GM19467 (cell line): ENCODE measurements around the gene TRAIP.
A peak's percentile ranks its signal among the peaks of the same experiment; 100 is the strongest.
"Not testable (repeated sequence)": the region's sequence is repeated elsewhere in the genome, so short reads cannot be mapped to it uniquely, and the experiment has no call there.

ENCODE experiments used
- ATAC-seq: cut with Tn5 transposase; IDR thresholded peaks from one replicate; pipeline ENCODE4 v1.9.1; 2021; ENCODE audit warnings: mild to moderate bottlenecking, moderate library complexity; ENCODE audit not compliant: unreplicated experiment

TRAIP gene

DNA sequence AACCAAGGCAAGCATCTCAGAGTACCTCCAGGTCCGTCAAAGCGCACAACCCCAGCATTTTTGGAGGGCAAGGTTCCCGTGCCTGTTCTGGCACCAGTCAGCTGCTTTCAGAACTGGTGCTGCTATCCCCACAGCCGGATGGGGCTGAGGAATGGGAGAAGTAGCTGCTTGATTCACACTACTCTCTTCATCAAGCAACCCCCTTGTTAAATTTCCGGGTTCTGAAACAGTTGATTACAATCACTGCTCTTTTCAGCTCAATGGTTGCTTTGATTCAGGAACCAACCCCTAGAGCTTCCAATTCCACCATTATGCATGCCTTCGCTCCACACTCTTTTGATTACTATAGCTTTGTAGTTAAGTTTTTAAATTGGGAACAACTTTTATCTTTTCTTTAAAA is 30.3 kb downstream of the TRAIP start:
- no peak for ATAC-seq

DNA sequence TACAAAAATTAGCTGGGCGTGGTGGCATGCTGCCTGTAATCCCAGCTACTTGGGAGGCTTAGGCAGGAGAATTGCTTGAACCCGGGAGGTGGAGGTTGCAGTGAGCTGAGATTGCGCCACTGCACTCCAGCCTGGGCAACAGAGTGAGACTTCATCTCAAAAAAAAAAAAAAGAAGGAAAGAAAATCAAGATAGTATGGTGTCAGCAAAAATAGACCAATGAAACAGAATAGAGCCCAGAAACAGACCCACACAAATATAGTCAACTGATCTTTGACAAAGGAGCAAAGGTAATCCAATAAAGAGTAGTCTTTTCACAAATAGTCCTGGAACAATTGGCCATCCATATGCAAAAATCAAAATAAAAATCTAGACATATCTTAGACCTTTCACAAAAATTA is 33.2 kb downstream of the TRAIP start:
- not testable (repeated sequence) for ATAC-seq

DNA sequence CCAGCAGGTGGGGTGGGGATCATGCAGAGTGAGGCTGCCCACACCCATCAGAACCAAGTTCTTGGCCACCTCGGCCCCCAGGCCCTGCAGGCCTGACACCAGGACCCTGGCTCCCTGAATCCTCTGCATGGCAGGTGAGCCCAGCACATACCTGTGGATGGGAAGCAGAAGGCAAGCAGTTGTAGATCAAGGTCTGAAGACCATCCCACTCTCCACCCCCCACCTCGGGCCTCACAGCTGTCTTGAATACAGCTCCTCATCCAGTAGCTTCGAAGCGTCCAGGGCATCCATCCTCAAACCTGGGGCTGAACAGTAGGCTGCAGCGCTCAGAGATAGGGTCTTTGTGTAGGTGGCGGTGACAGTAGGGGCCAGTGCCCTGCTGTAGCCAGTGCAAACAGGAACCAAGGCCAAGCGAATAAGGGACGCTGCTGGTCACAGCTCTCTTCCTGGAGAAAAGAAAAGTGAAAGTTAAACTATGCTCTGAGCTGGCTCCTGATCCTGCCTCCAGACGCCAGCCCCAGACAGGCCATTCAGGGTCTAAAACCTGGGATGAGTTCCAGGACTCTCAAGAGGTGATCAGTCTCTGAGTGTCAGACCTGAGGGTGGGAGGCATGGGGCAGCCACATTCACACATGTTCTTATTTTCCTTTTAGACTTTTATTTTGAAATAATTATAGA is 42.7 kb downstream of the TRAIP start, which contains the start of gene UBA7:
Gene UBA7, minus strand, starts transcription at position 457 of the 678 bp plus-strand sequence. Its CDS starts 166 bp downstream, at position 291.
- ATAC-seq: peak; percentile 62

DNA sequence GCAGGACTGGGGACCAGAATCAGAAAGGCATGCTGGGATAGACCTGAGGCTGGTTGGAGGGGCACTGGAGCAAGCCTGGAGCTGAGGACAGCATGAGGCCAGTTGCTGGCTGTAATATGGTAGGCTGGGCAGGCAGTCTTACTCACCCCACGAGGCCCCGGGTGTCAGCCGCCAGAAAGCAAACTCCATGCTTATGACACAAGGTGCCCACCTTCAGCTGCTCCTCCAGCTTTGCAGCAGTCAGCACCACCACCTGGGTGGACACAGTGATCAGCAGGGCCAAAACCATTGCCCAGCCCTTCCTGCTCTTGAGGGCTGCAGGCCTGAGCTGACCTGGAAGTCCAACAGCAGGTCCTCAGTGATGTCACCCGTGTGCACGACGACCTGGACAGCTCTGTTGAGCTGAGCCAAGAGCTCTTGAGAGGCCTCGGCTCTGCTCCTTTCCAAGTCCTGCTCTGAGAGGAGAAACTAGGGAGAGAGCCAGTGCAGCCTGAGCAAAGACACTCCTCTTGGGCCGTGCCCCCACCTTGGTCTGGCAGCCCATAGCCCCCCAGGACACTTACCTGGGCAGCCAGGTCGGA is 43.4 kb downstream of the TRAIP start:
- ATAC-seq: peak; percentile 6

DNA sequence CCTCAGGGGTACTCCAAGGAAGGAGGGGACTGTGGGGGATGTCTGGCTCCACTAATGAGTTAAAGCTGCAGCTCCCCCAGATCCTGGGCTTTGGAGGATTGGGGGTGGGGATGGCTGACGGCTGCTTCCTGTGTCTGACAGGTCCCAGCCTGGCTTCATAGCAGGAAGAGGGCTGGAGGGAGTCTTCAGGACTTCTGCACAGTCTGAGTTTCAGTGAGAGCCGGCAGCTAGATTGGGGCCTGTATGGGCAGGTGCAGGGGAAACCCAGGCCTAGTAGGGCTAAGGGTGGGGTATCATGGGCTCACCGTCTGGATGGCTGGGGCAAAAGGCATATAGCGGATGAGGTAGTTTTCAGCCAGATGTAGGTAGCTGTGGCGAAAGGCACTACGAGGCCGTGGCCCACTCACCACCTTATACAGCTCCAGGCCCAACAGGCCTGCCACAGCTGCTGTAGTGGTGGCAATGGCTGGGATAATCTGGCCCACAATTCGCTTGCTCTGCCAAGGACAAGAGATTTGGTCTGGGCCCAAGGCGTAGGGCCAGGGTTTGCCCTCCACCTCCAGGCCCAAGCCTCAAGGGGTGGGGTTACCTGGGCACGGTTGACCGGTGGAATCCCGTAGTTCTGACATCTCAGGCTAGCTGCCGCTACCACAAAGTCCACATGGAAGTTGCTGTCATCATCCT is 48.8 kb downstream of the TRAIP start:
- ATAC-seq: no peak

DNA sequence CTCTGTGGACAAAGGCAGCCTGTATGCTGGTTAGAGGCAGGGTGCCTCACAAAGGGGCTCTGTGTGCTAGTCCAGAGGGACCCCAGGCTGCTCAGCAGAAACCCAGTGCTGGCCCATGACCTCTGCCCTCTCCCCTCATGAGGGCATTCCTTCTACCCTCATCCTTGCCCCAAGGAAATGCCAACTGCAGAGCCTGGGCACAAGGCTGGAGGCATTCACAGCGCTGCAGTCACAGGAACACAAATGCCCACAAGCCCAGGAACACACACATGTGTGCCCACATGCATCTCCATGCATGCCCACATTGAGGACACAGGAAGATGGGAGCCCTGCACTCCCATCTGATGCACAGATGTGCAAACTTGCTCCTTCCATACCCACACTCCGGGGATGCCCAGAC is 49.5 kb downstream of the TRAIP start:
- ATAC-seq: no peak

DNA sequence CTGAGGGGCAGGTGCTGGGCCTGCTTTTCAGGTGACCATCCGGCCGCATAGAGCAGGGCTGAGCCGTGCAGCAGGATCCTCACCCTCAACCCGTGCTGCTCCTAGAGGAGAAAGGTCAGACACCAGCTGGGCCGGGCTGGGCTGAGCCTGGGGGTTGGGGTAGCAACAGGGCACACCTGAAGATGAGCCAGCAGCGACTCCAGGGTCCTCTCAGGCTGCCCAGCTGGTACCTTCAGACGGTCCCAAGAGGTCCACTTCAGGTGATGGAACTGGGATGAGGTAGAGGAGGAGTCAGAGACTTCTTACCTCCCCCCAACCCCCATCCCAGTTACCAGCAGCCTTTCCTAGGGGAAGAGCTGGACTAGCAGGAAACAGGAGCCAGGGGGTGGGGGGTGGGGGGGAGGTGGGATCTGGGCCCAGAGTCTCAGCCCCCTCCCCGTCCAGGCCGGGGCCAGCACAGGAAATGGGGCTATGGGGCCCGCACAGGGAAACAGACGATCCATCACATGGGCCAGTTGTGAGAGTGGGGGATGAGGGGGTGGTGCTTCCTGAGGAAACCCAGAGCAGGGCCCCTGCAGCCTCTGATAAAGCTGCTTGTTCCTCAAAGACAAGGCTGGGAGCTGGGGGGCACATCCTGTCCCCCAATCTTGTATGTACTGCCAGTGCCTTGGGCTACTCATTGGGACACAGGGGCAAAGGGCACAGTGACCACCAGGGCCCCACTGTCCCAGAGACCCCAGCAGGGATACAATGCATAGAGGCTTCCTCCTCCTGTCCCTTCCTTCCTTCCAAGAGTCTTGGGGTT is 50.3 kb downstream of the TRAIP start:
- ATAC-seq: no peak

DNA sequence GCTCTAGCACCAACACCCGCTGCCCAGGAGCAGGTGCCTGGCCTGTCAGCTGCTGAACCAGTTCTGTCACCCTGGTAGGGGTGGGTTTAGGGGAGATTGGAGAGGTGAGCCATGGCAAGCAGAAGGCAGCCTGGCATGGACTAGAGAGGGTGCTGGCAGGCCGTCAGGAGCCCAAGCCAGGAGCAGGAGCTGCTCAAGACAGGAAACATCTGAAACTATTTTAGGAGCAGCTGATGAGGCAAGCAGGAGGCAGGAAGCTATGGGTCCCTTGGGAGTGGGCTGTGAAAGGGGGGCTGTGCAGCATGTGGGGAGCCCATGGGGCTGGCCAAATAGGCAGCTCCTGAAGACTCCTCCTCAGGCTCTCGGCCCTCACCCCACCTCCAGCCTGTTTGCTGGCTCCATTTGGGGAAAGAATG is 51.0 kb downstream of the TRAIP start:
- no peak for ATAC-seq

DNA sequence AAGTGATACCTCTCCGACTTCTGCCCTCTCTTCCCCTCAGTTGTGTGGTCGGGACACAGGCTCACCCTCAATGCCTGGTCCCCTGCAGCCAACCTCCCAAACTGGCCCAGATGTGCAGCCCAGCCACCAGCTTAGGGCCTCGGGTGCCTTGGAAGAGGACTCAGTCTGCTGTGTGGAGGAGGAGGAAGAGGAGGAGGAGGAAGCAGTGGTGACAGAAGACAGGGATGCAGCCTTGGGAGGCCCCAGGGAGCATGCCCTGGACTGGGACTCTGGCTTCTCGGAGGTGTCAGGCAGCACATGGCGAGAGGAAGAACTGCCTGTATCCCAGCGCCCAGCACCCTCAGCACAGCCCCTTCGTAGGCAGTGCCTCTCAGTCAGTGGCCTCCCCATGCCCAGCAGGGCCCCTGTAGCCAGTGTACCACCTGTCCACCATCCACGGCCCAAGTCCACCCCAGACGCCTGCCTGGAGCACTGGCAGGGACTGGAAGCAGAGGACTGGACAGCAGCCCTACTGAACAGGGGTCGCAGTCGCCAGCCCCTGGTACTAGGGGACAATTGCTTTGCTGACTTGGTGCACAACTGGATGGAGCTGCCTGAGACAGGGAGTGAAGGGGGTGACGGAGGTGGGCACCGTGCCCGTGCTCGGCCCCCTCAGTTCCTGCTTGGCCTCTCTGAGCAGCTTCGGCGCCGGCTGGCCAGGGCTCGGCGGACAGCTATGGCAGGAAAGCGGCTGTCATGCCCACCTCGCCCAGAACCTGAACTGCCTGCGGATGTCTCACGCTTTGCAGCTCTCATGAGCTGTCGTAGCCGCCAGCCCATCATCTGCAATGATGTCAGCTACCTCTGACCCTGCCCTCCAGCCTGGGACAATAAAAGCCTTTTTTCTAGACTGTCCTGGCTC is 52.0 kb downstream of the TRAIP start:
- no peak for ATAC-seq

DNA sequence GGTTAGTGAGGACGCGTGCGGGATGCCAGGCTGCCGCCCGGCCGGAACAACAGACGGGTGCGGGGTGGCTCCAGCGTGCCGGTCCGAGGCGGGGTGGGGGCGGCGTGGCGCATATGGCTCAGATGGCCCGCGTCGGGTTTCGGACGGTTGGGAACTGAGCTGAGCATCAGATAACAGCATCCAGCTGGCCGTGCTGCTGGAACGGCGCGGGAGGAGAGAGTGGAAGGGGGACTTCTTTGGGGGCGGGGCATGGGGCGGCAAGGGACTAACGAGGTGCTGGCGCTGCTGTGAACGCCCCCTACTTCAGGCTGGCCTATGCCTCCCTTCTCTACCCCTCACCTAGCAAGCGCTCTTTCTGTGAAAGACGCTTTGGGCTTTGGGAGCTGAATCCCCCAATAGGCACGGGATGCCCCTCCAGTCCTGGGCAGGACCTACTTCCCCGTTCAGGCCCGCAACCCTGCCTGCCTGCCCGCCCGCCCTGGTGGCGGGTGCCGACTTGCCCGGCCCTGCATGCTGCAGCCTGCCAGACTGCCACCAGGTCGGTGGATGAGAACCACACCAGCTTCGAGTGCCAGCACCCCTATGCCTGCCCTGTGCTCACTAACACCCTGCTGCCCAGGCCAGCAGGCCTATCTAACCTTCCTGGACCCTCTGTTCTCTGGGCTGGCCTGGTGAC is 52.8 kb downstream of the TRAIP start:
- ATAC-seq: no peak

DNA sequence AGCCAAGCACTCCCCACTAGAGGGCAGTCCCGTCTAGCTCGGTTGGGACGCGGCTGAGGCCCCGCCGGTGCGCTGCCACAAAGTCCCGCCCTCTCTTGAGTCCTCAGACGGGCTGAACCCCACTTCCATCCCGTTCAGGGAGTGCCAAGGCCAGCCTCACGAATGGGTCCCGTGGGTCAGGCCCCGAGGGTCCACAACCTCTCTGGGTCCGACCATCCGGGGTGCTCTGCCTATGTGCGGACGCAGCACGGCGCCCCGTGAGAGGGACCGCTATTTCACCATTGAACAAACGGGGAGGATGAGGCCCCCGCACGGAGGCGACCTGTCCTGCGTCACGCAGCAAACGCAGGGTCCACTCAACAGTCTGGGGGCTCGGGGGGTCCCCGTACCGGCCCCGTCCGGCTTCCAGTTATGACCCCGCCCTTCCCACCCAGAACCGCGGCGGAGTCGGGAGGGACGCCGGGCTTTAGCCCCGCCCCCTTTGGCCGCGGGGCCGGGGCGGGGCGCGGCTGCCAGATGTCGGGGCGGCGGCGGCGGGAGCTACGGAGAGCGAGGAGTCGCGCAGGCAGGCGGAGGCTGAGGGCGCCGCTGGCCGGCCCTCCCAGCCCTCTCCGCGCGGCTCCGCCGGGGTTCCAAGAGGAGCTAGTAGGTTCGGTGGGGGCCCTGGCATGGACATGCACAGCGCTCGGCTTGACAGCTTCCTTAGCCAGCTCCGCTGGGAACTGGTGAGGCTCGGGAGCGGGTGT is 53.5 kb downstream of the TRAIP start, which contains the start of gene INKA1:
Gene INKA1, plus strand, starts transcription at position 543 of the 746 bp plus-strand sequence. Its CDS starts 132 bp downstream, at position 675.
- ATAC-seq: peak; percentile 50

DNA sequence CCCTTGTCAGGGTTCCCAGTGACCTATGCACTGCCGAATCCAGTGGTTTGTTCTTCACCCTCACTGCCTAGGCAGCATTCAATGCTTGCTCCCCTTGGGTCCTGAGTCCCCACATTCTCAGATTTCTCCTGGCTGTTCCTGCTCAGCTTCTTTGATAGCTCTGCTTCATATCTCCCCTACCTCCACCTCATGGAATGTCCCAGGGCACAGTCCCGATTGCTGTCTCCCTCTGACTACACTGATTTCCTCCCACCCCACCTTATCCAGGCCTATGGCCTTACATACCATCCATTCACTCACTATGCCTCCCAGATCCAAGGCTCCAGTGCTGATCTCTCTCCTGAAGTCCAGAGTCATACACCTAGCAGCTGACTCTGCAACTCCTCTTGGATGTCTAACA is 55.2 kb downstream of the TRAIP start:
- no peak for ATAC-seq

DNA sequence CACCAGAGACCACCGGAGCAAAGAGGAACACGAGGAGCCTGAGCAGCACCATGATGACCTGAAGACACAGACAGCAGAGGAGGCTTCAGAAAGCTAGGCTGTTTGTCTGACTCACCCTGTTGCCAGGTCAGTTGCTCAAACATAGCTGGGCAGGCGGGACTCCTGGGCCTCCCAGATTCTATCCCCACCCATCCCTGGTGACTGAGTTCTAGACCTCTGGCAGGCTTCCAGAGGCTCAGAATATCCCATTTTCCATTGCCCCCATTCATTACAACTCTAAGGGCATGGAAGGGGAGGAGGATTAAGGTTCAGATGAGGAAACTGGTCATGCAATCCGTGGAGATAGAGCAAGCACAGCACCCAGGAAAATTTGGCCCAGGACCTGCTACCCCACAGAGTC is 56.6 kb downstream of the TRAIP start, which contains the start of gene CDHR4:
Gene CDHR4, minus strand, starts transcription at position 113 of the 400 bp plus-strand sequence. Its CDS starts 61 bp downstream, at position 52.
- no peak for ATAC-seq

DNA sequence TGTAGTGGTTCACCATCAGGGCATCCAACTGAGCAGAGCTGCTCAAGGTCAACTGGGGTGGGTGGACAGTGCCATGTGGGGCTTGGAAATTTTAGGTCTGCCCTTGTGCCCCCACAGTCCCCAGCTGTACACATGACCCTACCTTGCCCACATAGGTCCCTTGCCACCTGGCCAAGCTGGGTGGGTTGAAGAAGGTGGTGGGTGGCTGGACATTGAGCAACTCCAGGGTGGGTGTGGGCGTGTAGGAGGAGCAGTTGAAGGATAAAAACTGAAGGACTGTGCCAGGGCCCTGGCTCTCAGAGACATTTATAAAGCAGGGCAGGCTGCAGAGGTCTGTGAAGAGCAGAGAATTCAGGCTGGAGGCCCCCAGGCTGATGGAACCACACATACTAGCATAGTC is 57.3 kb downstream of the TRAIP start:
- no peak for ATAC-seq

DNA sequence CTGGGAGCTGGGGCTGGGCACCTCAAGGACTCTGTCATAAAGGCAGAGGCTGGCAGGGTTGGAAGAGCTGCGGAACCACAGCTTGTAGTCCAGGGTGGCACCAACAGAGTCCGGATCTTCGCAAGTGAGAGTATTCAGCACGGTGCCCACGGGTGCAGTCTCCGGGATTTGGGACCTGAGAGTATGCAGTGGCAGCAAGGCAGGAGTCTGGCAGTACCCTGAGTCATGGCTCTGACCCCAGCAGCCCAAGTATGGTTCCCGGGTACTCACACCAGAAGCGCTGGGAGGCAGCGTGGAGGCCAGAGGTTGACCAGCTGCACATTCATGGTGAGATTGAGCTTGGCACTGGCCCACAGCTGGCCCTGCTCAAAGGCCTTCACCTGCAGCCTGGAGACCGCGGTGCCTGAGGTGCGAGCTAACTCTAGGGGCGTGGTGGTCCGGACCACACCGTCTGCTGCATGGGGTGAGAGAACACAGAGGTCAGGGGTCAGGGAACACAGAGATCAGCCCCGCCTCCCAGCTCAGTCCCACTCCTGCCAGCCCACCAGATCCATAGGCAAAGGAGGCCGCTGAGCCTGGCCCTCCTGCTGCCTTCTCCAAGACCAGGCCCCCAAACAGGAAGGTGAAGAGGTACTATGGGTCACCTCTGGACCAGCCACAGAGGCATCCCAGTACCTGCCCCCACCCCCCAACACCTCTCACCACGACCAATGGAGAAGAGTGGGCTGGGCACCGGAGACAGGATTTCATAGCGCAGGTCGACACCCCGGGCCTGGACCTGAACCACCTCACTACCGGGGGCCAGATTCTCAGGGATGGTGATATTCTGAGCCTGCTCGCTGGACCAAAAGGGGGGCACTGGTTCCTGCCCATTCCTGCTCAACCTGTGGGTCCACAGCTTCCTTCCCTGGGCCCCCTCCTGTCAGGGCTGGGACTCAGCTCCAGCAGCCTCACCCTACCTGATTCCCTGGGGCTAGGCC is 61.1 kb downstream of the TRAIP start:
- ATAC-seq: no peak

DNA sequence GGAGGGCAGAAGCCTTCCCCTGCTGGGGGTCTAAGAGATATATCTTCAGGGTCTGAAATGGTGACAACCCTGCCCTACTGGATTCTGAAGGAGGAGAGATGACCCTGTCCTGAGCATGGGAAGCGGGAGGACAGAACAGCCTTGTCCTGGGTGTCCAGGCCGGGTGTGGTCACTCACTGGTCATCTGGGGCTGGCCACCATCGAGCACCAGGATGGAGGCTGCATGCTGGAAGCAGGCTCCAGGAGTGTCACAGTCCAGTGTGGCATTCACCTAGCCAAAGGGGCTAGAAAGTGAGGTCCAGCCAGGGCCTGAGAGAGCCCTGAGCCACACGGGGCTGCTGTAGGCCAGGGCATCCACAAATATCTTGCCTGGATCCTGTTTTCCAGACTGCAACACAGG is 61.9 kb downstream of the TRAIP start:
- no peak for ATAC-seq

DNA sequence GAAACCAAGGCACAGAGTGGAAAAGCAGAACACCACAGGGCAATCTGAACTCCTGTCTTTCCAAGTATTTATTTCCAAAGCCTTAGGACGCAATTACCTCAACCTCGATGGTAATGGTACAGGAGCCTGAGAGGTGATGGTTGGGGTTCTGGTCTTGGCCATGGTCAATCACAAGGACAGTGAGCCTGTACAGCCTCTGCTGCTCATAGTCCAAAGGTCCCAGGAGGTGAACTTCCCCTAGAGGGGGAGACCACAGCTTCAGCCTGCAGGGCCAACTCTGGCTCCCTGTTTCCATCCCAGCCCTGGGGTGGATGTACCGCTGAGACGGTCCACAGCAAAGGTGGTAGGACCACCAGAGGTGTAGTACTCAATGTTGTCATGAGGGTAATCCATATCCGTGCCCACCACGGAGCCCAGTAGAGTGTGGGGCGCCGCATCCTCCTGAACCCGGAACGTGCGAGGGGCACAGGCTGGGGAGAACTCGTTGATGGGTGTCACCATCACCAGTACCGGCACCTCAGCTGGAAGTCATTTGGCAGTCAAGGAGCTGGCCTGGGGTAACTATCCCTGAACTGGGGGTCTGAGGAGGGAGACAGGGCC is 62.8 kb downstream of the TRAIP start:
- no peak for ATAC-seq
